Gastroesophageal sphincter (tissue), 3 donors: Measurements from ENCODE around the gene ABCA9.
"Not testable (repeated sequence)": the region's sequence is repeated elsewhere in the genome, so short reads cannot be mapped to it uniquely, and the experiment has no call there.

Experiments used
- EP300 ChIP-seq: sonication (generic); formaldehyde crosslinking; IDR thresholded peaks from one replicate; pipeline ENCODE4 v1.6.1; 2017; ENCODE audit warnings: antibody characterized with exemption, mild to moderate bottlenecking
- POLR2A ChIP-seq, 2 donors: fragments of 450-650 bp; IDR thresholded peaks; one replicate each; pipeline ENCODE4 v1.6.1; 2017; ENCODE audit warnings: antibody characterized with exemption in 2 of 2, mild to moderate bottlenecking in 2 of 2, moderate library complexity in 1 of 2
- TF ChIP-seq, protein P1 (sequence below), 4 experiments: fragments of 200-600 bp in 2 of 4; fragments of 450-650 bp in 2 of 4; sonication (generic) in 1 of 4; IDR thresholded peaks; one replicate each; pipeline ENCODE4 v1.5.1; 2017 to 2019; ENCODE audit warnings: antibody characterized with exemption in 4 of 4, mild to moderate bottlenecking in 2 of 4, moderate library complexity in 2 of 4

DNA sequence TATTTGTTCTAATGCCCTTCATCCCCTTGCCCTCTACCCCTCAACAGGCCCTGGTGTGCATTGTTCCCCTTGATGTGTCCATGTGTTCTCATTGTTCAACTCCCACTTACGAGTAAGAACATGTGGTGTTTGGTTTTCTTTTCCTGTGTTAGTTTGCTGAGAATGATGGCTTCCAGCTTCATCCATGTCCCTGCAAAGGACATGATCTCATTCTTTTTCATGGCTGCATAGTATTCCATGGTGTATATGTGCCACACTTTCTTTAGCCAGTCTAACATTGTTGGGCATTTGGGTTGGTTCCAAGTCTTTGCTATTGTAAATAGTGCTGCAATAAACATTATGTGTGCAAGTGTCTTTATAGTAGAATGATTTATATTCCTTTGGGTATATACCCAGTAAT, 112.9 kb downstream of the ABCA9 start:
- TF ChIP-seq, protein P1, sequence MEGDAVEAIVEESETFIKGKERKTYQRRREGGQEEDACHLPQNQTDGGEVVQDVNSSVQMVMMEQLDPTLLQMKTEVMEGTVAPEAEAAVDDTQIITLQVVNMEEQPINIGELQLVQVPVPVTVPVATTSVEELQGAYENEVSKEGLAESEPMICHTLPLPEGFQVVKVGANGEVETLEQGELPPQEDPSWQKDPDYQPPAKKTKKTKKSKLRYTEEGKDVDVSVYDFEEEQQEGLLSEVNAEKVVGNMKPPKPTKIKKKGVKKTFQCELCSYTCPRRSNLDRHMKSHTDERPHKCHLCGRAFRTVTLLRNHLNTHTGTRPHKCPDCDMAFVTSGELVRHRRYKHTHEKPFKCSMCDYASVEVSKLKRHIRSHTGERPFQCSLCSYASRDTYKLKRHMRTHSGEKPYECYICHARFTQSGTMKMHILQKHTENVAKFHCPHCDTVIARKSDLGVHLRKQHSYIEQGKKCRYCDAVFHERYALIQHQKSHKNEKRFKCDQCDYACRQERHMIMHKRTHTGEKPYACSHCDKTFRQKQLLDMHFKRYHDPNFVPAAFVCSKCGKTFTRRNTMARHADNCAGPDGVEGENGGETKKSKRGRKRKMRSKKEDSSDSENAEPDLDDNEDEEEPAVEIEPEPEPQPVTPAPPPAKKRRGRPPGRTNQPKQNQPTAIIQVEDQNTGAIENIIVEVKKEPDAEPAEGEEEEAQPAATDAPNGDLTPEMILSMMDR (IDR thresholded peaks at IDR 0.05): not testable (repeated sequence)
- not testable (repeated sequence) for TF ChIP-seq POLR2A (IDR thresholded peaks at IDR 0.05); EP300
